NCI-H2029 treated with DMSO at 0.1 percent for 48 hours (cell line): Measurements from ENCODE around the gene PRXL2A.

Source experiments
- DNase-seq: peaks from one replicate; lab custom pipeline; 2025; lab: John Stamatoyannopoulos, UW

PRXL2A gene

DNA sequence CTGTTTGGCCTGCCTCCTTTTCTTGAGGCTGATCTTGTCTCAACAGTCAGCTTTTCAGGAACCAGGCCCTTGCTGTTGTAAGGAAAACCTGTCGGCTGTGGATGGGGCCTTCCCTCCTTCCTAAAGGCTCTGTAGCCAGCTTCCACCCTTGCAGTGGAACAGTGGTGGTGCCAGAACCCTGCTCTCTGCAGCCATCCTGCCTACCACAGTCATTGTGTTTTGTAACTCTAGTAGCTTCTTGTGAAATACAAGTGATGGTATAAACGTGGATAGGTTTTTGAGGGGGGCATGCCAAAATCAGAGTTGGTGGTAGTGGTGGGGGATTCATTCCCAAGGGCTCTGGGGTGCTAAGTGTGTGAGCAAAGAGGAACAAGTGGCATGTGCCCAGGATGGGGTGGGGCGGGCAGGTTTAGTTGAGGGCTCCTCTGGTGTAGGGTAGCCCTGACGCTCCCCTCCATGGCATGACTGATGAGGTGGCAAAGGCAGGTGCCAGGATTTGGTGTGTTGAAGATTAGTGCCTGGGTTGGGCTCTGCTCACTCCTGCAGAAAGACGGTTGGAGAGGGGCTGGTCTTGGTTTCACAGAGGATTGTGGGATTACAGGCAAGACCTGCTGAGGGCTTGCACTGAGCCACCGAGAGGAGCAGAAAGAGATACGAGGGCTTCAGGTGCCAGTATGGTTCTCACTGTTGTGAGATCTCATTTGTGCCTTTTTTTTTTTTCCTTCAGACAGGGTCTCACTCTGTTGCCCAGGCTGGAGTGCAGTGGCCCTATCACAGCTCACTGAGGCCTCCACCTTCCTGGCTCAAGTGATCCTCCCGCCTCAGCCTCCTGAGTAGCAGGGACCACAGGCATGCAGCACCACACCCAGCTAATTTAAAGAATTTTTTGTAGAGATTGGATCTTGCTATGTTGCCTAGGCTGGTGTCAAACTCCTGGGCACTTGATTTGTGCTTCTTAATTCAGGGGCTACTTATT lies 53.1 kb downstream of the PRXL2A start:
- DNase-seq = no peak

DNA sequence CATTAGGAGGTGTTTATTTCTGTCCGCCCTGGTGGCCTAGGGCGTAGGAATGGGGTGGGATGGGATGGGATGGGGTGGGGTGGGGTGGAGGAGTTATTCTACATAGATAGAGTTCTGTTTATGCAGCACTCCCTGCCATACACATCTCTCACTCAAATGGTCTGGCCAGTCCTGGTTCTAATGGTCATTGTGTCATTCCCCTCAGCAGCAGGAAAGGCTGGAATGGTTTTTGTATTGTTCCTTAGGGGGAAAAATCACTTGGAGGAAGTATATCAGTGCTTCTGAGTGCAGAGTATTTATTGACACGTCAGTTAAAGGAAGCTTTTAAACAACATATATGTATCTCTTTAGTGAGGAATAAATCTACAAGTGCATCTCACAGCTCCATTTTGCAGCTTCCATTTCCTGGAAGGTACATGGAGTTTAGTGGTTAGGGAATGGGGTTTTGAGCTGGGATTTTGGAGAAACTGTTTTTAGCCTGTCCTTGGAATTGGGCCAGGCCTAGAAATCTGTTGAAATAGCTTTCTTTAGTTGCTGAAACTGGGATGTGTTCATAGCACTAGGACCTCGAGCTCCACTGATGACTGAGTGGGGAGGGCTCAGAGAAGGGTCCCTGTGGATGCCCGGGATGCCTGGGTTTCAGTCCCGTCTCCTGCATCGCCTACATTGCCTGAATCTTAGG lies 54.1 kb downstream of the PRXL2A start:
- no peak for DNase-seq

DNA sequence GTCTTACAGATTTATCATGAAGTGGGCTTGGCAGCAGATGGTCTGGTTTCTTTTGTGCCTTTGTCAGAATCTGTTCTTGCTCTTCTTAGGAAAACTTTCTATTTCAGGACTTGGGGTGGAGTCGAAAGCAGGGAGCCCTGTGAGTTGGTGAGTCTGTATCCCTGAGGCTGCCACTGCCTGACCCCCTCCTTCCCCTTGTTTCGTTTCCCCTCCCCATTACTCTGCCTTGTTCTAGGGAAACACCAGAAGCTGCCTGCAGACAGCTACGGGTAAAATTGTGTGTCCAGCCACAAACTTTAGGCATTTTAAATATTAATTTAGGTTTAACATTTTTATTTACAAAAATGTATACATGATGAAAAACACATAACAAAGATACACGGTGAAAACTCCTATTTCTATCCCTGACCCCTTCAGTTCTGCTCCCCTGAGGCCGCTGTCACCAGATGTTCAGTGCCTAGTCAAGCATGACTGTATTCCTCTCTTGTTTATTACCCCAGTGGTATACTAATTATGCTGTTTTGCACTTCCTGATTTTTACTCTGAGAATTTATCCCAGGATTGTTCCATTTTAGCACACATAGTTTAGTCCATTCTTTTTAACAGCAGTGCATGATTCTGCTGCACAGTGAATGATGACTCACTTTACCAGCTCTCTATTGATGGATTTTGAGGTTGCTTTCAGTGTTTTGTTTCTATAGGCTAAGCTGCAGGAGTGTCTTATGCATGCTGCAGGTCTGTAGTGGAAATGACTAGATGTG lies 54.8 kb downstream of the PRXL2A start:
- DNase-seq = no peak

DNA sequence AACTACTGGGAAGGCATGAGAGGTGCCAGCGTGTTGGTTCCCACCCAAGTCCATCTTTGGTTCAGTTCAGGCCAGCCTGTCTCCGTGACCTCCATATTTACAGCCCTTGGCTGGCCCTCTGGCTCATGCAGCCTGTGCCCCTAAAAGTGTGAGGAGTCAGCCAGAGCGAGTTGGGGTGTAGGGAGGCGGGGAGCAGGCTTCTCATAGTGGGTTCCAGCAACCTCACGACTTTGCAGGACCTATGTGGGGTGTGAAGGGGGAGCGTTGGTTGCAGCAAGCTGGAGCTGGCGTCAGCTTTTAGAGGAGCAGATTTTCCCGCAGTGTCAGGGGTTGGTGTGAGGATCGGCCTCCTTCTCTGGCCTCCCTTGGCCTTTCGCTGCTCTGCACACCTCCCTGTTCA lies 55.5 kb downstream of the PRXL2A start:
- no peak for DNase-seq

DNA sequence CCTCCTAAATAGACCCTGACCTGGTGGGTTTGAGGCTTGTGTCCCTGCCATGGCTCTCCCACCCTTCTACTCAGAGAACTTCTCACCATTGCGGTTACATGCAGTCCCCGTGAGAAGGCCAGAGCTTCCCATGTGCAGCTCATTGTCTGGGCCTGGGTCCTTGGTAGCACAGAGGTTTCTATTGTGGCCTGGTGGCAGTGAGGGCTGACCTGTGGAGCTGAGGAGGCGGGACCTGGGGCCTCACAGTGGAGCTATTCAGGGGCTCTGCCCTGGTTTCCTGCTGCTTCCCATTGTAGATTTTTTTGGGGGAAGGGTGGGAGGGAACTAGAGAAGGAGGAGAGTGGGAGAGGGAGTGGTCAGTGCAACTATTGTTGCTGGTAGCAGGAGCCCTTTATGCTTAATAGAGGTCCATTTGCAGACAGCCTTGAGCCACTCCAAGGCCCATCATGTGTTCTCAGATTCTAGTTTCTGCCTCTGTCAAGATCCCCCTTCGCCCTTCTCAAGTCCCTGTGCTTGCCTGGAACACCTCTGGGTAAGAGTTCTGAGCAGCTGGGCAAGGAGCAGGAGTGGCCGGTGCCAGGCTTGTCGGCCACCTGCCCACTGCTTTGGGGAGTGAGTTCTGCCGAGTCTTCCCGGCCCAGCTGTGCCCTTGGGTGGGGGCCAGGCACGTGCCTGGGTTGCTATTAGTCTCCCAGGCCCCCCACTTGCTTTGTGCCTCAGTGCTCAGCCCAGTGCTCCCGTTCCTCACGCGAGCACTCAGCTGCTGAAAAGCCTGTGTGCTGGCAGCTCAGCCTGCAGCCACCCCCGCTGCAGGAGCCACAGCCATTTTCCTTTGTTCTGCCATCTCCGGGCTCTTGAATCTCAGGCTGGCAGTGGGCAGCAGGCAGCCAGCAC lies 56.5 kb downstream of the PRXL2A start:
- no peak for DNase-seq

DNA sequence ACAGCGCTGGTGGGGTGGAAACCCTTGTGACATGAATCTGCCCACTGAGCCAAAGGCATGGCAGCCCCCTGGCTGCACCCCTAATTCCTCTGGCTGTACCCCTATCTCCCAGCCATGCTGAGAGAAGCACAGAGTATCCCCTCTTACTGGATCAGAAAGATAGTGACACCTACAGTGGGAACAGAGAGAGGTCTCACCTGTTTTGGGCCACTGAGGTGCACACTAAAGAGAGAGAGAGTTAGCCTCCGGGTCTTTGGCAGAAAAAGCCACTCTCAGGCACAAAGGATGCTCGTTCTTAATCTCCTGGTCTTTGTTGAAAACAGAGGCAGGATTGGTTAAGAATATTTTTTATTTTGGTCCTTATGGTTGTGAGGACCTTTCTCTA lies 57.1 kb downstream of the PRXL2A start:
- DNase-seq = no peak

DNA sequence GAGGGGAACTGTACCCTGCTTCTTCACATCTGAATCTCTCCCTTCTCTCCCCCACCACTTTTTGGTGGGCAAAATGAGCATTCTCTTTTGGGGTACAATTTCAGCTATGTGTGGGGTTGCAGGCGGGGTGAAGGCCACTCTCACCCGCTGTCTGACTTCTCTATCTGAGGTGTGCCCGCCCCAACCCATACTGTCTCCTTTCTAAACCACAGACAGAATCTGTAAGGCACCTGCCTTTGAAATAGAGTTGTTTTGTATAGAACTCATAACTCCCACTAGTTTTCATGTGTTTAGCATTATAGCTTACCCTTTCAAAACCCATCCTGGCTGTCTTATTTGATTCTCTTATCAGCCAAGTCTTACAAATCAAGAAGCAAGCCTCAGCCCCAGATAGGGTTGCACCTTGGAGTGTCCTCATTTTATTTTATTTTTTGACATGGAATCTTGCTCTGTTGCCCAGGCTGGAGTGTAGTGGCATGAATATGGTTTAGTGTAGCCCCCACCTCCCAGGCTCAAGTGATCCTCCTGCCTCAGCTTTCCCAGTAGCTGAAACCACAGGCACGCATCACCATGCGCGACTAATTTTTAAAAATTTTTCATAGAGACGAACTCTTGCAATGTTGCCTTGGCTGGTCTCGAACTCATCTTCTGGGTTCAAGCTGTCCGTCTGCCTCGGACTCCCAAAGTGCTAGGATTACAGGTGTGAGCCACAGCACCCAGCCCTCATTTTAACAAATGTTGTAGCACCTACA lies 57.7 kb downstream of the PRXL2A start:
- DNase-seq = no peak

DNA sequence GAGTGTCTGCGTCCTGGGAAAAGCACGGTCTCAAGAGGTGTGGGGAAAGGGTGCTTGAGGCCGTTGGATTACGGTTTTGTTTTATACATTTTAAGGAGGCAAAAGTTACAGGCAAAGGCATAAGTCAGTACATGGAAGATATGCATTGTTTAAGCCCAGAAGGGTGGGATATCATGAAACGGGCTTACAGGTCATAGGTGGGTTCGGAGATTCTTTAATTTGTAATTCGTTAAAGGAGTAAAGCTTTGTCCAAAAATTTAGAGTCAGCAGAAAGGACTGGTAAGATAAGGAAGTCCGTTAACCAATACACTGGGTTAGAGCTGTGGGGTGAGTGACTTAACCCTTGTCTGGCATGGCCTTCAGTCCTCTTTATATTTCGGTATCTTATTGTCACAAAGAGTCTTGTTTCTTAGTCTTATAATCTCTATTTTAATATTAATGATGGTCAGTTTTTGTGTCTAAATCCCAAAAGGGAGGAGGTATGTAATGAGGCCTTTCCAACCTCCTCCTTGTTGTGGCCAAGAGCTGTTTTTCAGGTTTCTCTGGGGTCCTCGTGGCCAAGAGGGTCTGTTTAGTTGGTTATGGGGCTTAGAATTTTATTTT lies 58.5 kb downstream of the PRXL2A start:
- no peak for DNase-seq

DNA sequence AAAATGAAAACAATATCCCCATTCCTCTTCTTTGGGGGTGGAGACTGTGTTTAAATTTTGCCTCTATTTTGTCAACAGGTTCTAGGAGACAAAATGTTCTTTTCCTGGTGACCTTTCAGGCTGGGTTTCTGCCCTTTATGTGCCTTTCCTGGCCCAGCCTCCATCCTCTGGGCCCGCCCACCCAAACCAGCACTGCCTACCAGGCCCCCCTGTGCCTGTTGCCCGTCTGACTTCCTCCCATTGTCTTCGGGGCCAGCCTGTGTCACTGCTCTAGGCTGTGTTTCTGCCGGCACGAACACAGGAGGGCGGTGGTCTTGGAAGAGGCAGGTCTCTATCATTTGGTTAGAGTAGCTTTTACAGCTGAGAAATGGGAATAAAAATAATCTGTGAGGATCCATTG lies 59.7 kb downstream of the PRXL2A start:
- no peak for DNase-seq

DNA sequence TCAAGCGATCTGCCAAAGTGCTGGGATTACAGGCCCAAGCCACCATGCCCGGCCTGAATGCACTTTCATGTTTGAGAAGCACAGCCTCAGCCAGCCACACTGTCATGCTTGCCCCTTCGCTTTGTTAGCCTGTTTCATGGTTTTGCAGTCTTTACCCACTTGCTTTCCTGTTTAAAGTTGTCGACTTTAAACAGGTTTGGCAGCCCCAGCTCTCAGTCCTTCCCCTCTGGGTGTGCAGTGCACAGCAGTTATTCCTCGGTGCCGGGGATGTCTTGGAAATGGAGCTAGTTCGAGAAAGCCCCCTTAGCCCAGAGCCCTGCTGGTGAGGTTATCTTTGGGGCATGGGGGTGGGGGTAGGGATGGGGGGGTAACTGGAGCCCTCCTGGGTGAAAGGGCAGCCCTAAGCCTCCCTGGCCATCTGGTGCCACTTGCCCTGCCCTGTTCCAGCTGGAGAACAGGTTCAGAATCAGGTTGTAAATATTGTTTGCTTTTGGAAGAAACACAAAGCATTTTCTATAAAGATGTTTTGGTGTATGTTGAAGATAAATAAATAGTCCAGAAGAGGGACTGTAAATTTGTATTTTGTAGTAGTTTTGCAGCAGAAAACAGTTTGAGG lies 60.6 kb downstream of the PRXL2A start:
- DNase-seq = no peak

DNA sequence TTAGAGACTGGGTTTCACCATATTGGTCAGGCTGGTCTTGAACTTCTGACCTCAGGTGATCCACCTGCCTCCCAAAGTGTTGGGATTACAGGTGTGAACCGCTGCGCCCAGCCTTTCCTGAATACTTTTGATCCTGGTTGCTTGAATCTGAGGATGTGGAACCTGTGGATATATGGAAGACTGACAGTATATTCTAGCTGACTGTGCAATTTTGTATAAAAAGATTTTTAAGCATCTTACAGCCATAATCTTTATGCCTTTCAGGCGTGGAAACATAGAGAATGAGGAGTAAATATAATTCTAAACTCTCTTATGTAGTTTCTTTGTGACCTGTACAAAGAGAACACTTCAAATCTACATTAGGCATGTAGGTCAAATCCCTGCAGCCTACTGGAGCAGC lies 61.9 kb downstream of the PRXL2A start:
- DNase-seq = no peak

DNA sequence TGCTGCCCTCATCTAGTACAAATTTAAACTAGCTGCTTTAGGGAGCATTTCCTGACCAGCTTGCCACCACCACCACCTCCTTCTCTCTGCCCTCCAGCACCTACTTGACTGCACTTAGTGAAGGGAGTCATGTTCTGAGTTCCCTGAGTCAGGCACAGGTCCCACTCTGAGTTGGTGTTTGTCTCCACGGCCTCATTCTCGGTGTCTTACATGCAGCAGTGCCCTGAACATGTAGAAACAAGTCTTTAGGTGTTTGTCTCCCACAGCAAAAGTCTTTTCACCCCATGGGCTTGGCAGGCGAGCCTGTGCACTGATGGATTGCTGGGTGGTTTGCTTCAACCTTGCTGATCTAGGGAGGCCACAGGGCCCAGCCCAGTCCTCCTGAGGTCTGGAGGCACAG lies 62.6 kb downstream of the PRXL2A start:
- DNase-seq = no peak

DNA sequence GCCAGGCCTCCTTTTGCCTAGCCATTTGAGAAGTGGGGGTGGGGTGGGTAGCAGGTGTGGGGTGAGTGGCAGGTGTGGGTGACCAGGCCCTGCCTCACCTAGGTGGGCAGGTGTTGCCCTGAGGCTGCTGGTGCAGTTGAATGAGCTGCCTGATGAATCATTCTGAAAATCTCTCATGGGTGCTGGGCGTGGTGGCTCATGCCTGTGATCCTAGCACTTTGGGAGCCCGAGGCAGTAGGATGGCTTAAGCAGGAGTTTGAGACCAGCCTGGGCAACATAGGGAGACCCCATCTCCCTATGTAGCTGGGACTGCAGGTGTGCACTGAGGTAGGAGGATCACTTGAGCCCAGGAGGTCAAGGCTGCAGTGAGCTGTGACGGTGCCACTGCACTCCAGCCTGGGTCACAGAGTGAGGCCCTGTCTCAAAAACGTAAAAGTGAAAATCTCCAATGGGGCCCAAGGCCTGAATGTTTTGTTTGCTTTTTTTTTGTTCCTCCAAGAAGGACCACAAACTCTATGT lies 63.4 kb downstream of the PRXL2A start:
- DNase-seq = no peak

DNA sequence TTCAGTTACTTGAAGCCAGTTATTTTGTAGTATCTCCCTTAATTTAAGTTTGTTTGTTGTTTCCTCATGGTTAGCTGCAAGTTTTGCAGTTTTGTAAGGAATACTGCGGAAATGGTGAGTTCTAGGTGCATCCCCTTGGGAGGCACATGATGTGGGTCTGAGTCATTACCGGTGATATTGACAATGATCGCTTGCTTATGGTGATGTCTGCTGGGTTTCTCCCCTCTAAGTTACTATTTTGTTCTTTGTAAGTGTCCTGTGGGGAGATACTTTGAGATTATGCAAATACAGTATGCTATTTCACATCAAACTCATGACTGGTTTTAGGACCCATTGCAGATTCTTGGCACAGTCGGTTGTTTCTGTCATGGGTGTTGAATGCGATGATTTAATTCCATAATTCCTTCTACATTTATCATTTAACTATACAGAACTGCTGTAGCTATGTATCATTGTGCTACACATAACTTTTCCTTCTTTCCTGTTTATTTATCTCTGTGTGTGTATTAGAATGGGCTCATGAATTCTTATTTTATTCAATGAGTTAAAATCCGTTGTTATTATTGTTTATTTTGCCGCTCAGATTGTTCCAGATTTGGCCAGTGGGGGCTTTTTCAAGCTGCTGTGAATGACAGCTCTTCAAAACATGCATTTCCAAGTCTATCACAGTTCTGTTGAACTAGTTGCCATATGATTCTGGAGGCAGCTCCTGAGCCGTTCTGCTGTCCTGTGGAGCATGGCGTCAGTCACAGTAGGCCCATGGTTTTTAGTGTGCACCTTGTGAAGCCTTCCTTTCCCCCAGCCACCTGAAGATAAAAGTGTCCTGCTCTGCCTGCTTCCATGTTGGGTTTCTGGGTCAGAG lies 64.1 kb downstream of the PRXL2A start:
- no peak for DNase-seq

DNA sequence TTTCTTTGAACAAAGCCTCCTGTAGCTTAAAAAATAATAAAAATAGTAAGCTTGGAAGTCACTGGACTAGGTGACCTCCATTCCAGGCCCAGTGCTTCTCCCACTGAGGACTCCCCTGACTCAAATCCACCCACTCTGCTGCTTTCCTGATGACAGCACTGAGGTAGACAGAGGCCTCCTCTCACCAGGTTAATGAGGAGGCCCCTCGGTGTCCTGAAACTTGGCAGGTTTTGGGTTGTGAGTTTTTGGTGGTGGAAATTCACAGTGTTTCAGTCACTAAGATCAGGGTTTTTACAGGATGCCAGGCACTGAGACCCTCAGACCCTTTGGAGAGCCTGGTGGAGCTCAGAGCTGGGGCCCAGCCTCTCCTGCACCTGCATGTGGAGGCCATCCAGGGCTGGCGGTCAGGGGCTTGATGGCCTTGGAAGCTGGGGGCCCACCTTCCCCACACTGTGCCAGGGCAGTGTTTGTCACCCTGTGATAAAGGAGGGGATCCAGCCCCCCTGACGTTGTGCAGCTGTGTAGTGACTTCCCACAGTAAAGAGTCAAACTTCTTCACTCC lies 64.8 kb downstream of the PRXL2A start:
- DNase-seq = no peak

DNA sequence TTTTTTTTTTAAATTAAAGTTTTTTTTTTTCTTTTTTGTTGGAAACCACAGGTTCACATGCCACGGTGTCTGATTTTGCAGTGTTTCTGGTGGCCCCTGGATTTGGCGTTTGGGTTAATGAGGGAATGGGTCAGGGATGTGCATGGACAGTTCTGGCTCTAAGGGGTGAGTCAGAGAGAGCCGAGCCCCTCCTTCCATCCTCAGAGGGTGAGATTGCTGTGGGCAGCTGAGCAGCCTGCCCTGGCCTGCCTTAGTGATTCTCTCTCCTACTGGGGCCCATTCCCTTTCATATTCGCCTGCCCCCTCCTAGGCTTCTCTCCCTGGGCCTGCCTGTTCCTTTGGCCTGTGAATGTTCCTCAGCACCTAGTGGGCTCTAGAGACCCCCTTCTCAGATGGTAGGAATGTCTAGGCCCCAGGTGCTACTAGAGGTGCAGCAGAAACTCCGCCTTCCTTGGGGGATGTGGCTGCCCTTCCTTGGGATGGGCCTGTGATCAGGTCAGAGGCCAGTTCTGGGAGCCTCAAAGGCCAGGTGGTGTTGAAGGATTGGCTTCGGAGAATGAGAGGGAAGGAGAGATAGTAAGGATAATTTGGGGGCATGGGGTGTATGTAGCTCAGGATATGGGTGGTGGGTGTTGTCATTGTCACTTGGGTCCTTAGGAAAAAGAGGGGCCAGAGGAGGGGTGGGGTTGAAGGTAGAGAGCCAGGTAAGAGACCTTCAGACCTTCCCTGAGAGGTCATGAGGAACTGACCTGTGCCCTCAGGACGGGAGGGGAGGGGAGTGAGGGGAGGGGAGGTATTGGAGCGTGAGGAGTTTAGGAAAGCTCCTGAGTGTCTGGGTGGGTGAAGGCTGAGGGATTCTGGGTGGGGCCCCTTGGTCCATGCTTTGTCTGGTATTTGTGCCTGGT lies 65.6 kb downstream of the PRXL2A start:
- no peak for DNase-seq

DNA sequence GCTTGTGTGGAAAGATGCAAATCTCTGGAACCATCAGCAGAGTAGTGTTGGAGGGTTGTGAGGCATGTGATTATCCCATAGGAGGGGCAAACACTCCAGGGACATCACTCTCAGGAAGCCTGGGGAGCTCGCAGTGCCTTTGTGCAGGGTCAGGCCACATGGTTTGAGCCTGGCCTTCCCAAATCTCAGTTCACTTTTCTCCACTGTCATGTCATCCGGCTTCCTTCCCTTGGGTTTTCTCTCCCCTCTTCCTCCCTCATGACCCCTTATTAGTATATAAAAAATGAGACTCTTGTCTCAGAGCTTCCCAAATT lies 66.2 kb downstream of the PRXL2A start:
- no peak for DNase-seq

DNA sequence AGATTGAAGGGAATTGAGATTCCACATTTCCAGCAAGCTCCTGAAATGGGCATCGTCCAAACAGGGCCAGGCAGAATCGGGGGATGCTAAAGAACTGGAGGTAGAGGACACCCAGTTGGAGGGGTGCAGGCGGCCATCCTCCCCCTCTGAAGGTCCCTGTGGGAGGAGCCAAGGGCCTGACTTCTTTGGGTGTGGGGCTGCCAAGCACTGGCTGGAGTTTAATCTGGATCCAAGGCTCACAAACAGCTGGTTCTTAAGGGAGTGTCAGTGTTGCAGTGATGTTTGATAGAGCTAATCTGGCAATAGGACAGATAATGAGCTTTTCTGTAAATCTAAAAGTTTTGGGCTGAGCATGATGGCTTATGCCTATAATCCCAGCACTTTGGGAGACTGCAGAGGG lies 66.6 kb downstream of the PRXL2A start:
- DNase-seq = no peak
